WTC11 (cell line): ENCODE data around the gene SEC61A2. TPM values are rescaled to one million over a fixed set of nuclear protein-coding genes. Genes with fewer than 3 reads are reported as not detected.

Experiments
- ATAC-seq: fragments of 200-7000 bp; cut with Tn5 transposase; 2 replicates; pipeline ENCODE4 v1.10.0; 2021; ENCODE audit warnings: mild to moderate bottlenecking, moderate library complexity
- Bru-seq: library from RNA; stranded (reverse); fragments of 400-500 nt; gene quantifications from one replicate; lab custom pipeline; 2021; lab: Mats Ljungman, UMichigan
- CTCF ChIA-PET: fragments of 300-600 bp; sonication (Branson Sonifier 250); formaldehyde crosslinking; loops from one replicate; lab custom pipeline; 2021; ENCODE audit warnings: antibody characterized with exemption; lab: Charles Lee
- POLR2A ChIA-PET: fragments of 350-600 bp; sonication (Branson Sonifier 250); formaldehyde crosslinking; loops from one replicate; lab custom pipeline; 2021; ENCODE audit warnings: antibody characterized with exemption; lab: Charles Lee
- DNase-seq: peaks from one replicate; pipeline ENCODE4 v3.0.0; 2021; ENCODE audit warnings: low spot score
- H3K27ac Mint-ChIP-seq: 2 replicates; pipeline ENCODE4 v1.8.0; 2021; ENCODE audit warnings: mixed read lengths
- H3K27me3 Mint-ChIP-seq: 2 replicates; pipeline ENCODE4 v1.8.0; 2021; ENCODE audit warnings: low read depth, mild to moderate bottlenecking, moderate library complexity, mixed read lengths
- H3K36me3 Mint-ChIP-seq: 2 replicates; pipeline ENCODE4 v1.8.0; 2021; ENCODE audit warnings: mixed read lengths
- H3K4me1 Mint-ChIP-seq: 2 replicates; pipeline ENCODE4 v1.8.0; 2022; ENCODE audit warnings: mixed read lengths
- H3K4me3 Mint-ChIP-seq: 2 replicates; pipeline ENCODE4 v1.8.0; 2021; ENCODE audit warnings: mild to moderate bottlenecking, moderate library complexity, mixed read lengths
- H3K9me3 Mint-ChIP-seq: 2 replicates; pipeline ENCODE4 v1.8.0; 2021; ENCODE audit warnings: mixed read lengths
- ATF1 ChIP-seq: sonication (generic); formaldehyde crosslinking; IDR thresholded peaks from 2 replicates; pipeline ENCODE4 v1.8.1; 2023; ENCODE audit warnings: mild to moderate bottlenecking, moderate library complexity, missing genetic modification reagents
- CREM ChIP-seq: sonication (generic); formaldehyde crosslinking; IDR thresholded peaks from 2 replicates; pipeline ENCODE4 v1.8.1; 2022; ENCODE audit warnings: mild to moderate bottlenecking, missing genetic modification reagents, moderate library complexity
- EMX1 ChIP-seq: fragments of 250-450 bp; sonication (Bioruptor Pico); IDR thresholded peaks from 2 replicates; pipeline ENCODE4 v1.8.0; 2021; ENCODE audit warnings: mild to moderate bottlenecking
- ESRRA ChIP-seq: sonication (generic); formaldehyde crosslinking; IDR thresholded peaks from 2 replicates; pipeline ENCODE4 v1.8.1; 2022; ENCODE audit warnings: mild to moderate bottlenecking, missing genetic modification reagents, borderline replicate concordance
- FOXK1 ChIP-seq: sonication (generic); formaldehyde crosslinking; IDR thresholded peaks from 2 replicates; pipeline ENCODE4 v1.8.0; 2022; ENCODE audit warnings: mild to moderate bottlenecking, moderate library complexity, missing genetic modification reagents
- GABPB1 ChIP-seq: sonication (generic); formaldehyde crosslinking; IDR thresholded peaks from 2 replicates; pipeline ENCODE4 v1.8.1; 2023; ENCODE audit warnings: mild to moderate bottlenecking, missing genetic modification reagents
- GRHL2 ChIP-seq: fragments of 250-450 bp; sonication (Bioruptor Pico); IDR thresholded peaks from 2 replicates; pipeline ENCODE4 v1.8.0; 2022; ENCODE audit warnings: mild to moderate bottlenecking, moderate library complexity; ENCODE audit not compliant: insufficient replicate concordance, severe bottlenecking
- HMGA2 ChIP-seq: fragments of 250-450 bp; sonication (Bioruptor Pico); IDR thresholded peaks from 2 replicates; pipeline ENCODE4 v1.4.0; 2021; ENCODE audit warnings: mild to moderate bottlenecking, moderate library complexity
- JAZF1 ChIP-seq: fragments of 250-450 bp; sonication (Bioruptor Pico); IDR thresholded peaks from 2 replicates; pipeline ENCODE4 v1.9.0; 2021; ENCODE audit warnings: moderate library complexity, mild to moderate bottlenecking, inconsistent platforms
- JUN ChIP-seq: sonication (generic); formaldehyde crosslinking; IDR thresholded peaks from 2 replicates; pipeline ENCODE4 v1.8.0; 2023; ENCODE audit warnings: mild to moderate bottlenecking, missing genetic modification reagents
- KAT7 ChIP-seq: sonication (generic); formaldehyde crosslinking; IDR thresholded peaks from 2 replicates; pipeline ENCODE4 v1.8.1; 2023; ENCODE audit warnings: missing genetic modification reagents, mild to moderate bottlenecking, borderline replicate concordance
- NR3C1 ChIP-seq: sonication (generic); formaldehyde crosslinking; conservative IDR thresholded peaks from 2 replicates; pipeline ENCODE4 v1.8.1; 2023; ENCODE audit warnings: low read depth, mild to moderate bottlenecking, missing genetic modification reagents
- OVOL2 ChIP-seq: fragments of 250-450 bp; sonication (Bioruptor Pico); IDR thresholded peaks from 2 replicates; pipeline ENCODE4 v1.9.0; 2021; ENCODE audit warnings: mild to moderate bottlenecking, borderline replicate concordance
- PRRX2 ChIP-seq: fragments of 250-450 bp; sonication (Bioruptor Pico); IDR thresholded peaks from 2 replicates; pipeline ENCODE4 v1.8.0; 2021; ENCODE audit warnings: mild to moderate bottlenecking
- RORB ChIP-seq: fragments of 250-450 bp; sonication (Bioruptor Pico); IDR thresholded peaks from 2 replicates; pipeline ENCODE4 v1.9.0; 2021; ENCODE audit warnings: mild to moderate bottlenecking
- SOX15 ChIP-seq: fragments of 250-450 bp; sonication (Bioruptor Pico); IDR thresholded peaks from 2 replicates; pipeline ENCODE4 v1.9.0; 2021; ENCODE audit warnings: mild to moderate bottlenecking
- SP1 ChIP-seq: sonication (generic); formaldehyde crosslinking; conservative IDR thresholded peaks from 2 replicates; pipeline ENCODE4 v1.8.1; 2022; ENCODE audit warnings: missing genetic modification reagents
- TCF7 ChIP-seq: sonication (generic); formaldehyde crosslinking; IDR thresholded peaks from 2 replicates; pipeline ENCODE4 v1.8.0; 2022; ENCODE audit warnings: mild to moderate bottlenecking, low read depth, missing genetic modification reagents, moderate library complexity
- ZNF219 ChIP-seq: sonication (generic); formaldehyde crosslinking; IDR thresholded peaks from 2 replicates; pipeline ENCODE4 v1.8.0; 2023; ENCODE audit warnings: missing genetic modification reagents, mild to moderate bottlenecking, borderline replicate concordance
- ZNF263 ChIP-seq: sonication (generic); formaldehyde crosslinking; IDR thresholded peaks from 2 replicates; pipeline ENCODE4 v1.8.1; 2022; ENCODE audit warnings: low read depth, mild to moderate bottlenecking, moderate library complexity, missing genetic modification reagents
- ZNF396 ChIP-seq: fragments of 250-450 bp; sonication (Bioruptor Pico); IDR thresholded peaks from 2 replicates; pipeline ENCODE4 v1.8.0; 2021; ENCODE audit warnings: mild to moderate bottlenecking, moderate library complexity, borderline replicate concordance
- ZNF423 ChIP-seq: fragments of 250-450 bp; sonication (Bioruptor Pico); IDR thresholded peaks from 2 replicates; pipeline ENCODE4 v2.1.2; 2022; ENCODE audit warnings: mild to moderate bottlenecking, moderate library complexity
- ZNF671 ChIP-seq: fragments of 250-450 bp; sonication (Bioruptor Pico); IDR thresholded peaks from 2 replicates; pipeline ENCODE4 v1.8.0; 2021; ENCODE audit warnings: mild to moderate bottlenecking
- long read RNA-seq, 3 experiments: library from RNA in 1 of 3; library from capped mRNA in 1 of 3; library from polyadenylated mRNA in 1 of 3; unstranded in 2 of 3; stranded (forward) in 1 of 3; transcript quantifications; one replicate each; pipeline ENCODE4 v2.0.0, GENCODE V29; 2021
- total RNA-seq: library from RNA; stranded (reverse); gene quantifications from 3 replicates; pipeline ENCODE4 v1.2.3, GENCODE V29; 2021
- TF ChIP-seq, protein P1 (sequence below): sonication (generic); formaldehyde crosslinking; IDR thresholded peaks from 2 replicates; pipeline ENCODE4 v1.8.1; 2022; ENCODE audit warnings: mild to moderate bottlenecking, moderate library complexity, missing genetic modification reagents
- TF ChIP-seq, protein P2 (sequence below): sonication (generic); formaldehyde crosslinking; IDR thresholded peaks from 2 replicates; pipeline ENCODE4 v1.8.1; 2022; ENCODE audit warnings: low read depth, mild to moderate bottlenecking, moderate library complexity, missing genetic modification reagents, borderline replicate concordance
- TF ChIP-seq, protein P3 (sequence below): sonication (generic); formaldehyde crosslinking; IDR thresholded peaks from 2 replicates; pipeline ENCODE4 v1.8.0; 2022; ENCODE audit warnings: mild to moderate bottlenecking, missing genetic modification reagents
- TF ChIP-seq, protein P4 (sequence below): fragments of 250-450 bp; sonication (Bioruptor Pico); IDR thresholded peaks from 2 replicates; pipeline ENCODE4 v2.1.2; 2022; ENCODE audit warnings: mild to moderate bottlenecking, moderate library complexity
- TF ChIP-seq, protein P5 (sequence below): fragments of 250-450 bp; sonication (Bioruptor Pico); conservative IDR thresholded peaks from 2 replicates; pipeline ENCODE4 v1.9.0; 2021; ENCODE audit warnings: mild to moderate bottlenecking
- TF ChIP-seq, protein P6 (sequence below): sonication (generic); formaldehyde crosslinking; IDR thresholded peaks from 2 replicates; pipeline ENCODE4 v1.8.1; 2023; ENCODE audit warnings: mild to moderate bottlenecking, moderate library complexity, missing genetic modification reagents

SEC61A2 gene
- total RNA-seq = 14.5 to 19.0 TPM (median 16.3 TPM) in 3 replicates
- Bru-seq, nascent RNA = percentile 63 among the genes with signal in this experiment
- long read RNA-seq, experiment 1, transcript SEC61A2-201 (12 exons, 1,893 nt) = major isoform, 45 of 62 reads
- long read RNA-seq, experiment 1, partial matches to known transcripts = 6 of 62 reads
- long read RNA-seq, experiment 1, other reads (novel, unspliced or antisense) = 11 of 62 reads
- long read RNA-seq, experiment 2, transcript SEC61A2-201 (12 exons, 1,893 nt) = major isoform, 7 of 23 reads
- long read RNA-seq, experiment 2, partial matches to known transcripts = 4 of 23 reads
- long read RNA-seq, experiment 2, other reads (novel, unspliced or antisense) = 12 of 23 reads
- long read RNA-seq, experiment 3, transcript SEC61A2-201 (12 exons, 1,893 nt) = major isoform, 28 of 32 reads
- long read RNA-seq, experiment 3, partial matches to known transcripts = 1 of 32 reads
- long read RNA-seq, experiment 3, other reads (novel, unspliced or antisense) = 3 of 32 reads

DNA sequence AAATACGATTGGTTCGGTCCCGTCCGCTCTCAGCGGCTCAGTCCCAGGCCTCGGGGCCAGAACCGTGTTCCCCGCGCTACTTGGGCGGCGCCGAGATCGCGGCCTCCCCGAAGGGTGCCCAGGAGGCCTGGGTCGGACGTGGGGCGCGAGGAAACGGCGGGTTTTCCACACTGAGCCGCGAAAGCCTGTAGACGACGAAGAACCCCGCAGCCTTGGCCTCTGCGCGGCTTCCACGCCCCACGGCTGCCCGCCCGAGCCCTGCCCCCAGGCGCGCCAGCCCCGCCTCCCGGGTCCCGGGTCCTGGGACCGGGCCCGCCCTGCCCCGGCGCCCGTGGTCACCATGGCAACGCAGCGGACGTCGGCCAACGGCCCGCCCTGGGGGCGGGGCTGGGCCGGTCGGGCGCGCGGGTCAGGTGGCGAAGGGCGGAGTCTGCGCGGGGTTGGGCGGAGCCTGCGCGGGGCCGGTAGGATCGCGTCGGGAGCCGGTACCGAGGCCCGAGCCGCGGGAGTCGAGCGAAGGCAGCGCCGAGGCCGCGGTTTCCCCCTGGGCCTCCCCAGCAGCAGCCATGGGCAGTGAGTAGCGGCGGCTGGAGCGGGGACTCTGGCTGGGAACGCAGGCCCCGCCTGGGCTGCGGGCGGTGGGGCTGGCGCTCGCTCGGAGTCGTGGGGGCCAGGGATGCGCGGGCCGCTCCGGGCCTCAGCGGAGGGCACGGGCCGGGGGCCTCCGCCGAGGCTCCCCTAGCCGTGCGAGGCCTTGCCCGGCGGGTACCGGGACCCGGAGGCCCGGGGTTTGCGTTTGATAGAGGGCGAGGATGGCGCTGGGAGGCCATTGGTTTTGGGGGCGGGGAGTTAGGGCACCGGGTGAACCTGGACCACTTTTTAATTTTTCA lies at the start of gene SEC61A2:
SEC61A2 (plus strand) TSS at position 456 of the 890 bp plus-strand sequence; CDS start at position 567, 111 bp downstream.
- ATAC-seq = peak; percentile 95
- peak; percentile 96 for DNase-seq
- H3K9me3 Mint-ChIP-seq = no peaks in the 10 kb centered on the region
- peak within 1 kb of the TSS; percentile 89 for H3K4me3 Mint-ChIP-seq
- ChIA-PET CTCF (interaction anchor here (1.0 kb wide), 3 partner anchors 66 to 253 kb away, joined by 3 to 5 read pairs (median 5); partner anchors contain the start of genes CDC123 and NUDT5), POLR2A (interaction anchor here (0.7 kb wide), 1 partner anchor 216 kb away, joined by 5 read pairs; no protein-coding TSS in a partner anchor)
- peak within 1 kb of the TSS; percentile 40; the same call in 1 of the 2 replicates for H3K27ac Mint-ChIP-seq
- no peaks in the 10 kb centered on the region for H3K27me3 Mint-ChIP-seq
- H3K36me3 Mint-ChIP-seq = peaks cover 8% of the 10 kb centered on the region
- peaks cover 4% of the 10 kb centered on the region for H3K4me1 Mint-ChIP-seq
- TF ChIP-seq SOX15 (CRISPR knock-in tag) (no peak), JUN (no peak), HMGA2 (CRISPR knock-in tag) (no peak), CREM (CRISPR knock-in tag) (peak; percentile 66), ATF1 (CRISPR knock-in tag) (no peak), ZNF263 (CRISPR knock-in tag) (no peak), NR3C1 (CRISPR knock-in tag) (no peak), EMX1 (CRISPR knock-in tag) (no peak), ZNF396 (CRISPR knock-in tag) (no peak), GRHL2 (CRISPR knock-in tag) (no peak), FOXK1 (CRISPR knock-in tag) (no peak; the same call in 1 of the 2 replicates), GABPB1 (CRISPR knock-in tag) (no peak), ESRRA (CRISPR knock-in tag) (no peak), ZNF671 (no peak), TCF7 (no peak), SP1 (CRISPR knock-in tag) (peak; percentile 85; the same call in 1 of the 2 replicates), OVOL2 (CRISPR knock-in tag) (no peak), KAT7 (CRISPR knock-in tag) (peak; percentile 51; the same call in 1 of the 2 replicates), PRRX2 (CRISPR knock-in tag) (peak; percentile 59; the same call in 1 of the 2 replicates), ZNF219 (CRISPR knock-in tag) (no peak), JAZF1 (CRISPR knock-in tag) (no peak), ZNF423 (CRISPR knock-in tag) (no peak), RORB (no peak)
- TF ChIP-seq, protein P1, sequence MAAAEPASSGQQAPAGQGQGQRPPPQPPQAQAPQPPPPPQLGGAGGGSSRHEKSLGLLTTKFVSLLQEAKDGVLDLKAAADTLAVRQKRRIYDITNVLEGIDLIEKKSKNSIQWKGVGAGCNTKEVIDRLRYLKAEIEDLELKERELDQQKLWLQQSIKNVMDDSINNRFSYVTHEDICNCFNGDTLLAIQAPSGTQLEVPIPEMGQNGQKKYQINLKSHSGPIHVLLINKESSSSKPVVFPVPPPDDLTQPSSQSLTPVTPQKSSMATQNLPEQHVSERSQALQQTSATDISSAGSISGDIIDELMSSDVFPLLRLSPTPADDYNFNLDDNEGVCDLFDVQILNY (CRISPR knock-in tag) = peak; percentile 69; the same call in 1 of the 2 replicates
- TF ChIP-seq, protein P2, sequence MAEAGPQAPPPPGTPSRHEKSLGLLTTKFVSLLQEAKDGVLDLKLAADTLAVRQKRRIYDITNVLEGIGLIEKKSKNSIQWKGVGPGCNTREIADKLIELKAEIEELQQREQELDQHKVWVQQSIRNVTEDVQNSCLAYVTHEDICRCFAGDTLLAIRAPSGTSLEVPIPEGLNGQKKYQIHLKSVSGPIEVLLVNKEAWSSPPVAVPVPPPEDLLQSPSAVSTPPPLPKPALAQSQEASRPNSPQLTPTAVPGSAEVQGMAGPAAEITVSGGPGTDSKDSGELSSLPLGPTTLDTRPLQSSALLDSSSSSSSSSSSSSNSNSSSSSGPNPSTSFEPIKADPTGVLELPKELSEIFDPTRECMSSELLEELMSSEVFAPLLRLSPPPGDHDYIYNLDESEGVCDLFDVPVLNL = no peak
- TF ChIP-seq, protein P3, sequence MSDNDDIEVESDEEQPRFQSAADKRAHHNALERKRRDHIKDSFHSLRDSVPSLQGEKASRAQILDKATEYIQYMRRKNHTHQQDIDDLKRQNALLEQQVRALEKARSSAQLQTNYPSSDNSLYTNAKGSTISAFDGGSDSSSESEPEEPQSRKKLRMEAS (CRISPR knock-in tag) = no peak
- TF ChIP-seq, protein P4, sequence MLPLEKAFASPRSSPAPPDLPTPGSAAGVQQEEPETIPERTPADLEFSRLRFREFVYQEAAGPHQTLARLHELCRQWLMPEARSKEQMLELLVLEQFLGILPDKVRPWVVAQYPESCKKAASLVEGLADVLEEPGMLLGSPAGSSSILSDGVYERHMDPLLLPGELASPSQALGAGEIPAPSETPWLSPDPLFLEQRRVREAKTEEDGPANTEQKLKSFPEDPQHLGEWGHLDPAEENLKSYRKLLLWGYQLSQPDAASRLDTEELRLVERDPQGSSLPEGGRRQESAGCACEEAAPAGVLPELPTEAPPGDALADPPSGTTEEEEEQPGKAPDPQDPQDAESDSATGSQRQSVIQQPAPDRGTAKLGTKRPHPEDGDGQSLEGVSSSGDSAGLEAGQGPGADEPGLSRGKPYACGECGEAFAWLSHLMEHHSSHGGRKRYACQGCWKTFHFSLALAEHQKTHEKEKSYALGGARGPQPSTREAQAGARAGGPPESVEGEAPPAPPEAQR = no peak
- TF ChIP-seq, protein P5, sequence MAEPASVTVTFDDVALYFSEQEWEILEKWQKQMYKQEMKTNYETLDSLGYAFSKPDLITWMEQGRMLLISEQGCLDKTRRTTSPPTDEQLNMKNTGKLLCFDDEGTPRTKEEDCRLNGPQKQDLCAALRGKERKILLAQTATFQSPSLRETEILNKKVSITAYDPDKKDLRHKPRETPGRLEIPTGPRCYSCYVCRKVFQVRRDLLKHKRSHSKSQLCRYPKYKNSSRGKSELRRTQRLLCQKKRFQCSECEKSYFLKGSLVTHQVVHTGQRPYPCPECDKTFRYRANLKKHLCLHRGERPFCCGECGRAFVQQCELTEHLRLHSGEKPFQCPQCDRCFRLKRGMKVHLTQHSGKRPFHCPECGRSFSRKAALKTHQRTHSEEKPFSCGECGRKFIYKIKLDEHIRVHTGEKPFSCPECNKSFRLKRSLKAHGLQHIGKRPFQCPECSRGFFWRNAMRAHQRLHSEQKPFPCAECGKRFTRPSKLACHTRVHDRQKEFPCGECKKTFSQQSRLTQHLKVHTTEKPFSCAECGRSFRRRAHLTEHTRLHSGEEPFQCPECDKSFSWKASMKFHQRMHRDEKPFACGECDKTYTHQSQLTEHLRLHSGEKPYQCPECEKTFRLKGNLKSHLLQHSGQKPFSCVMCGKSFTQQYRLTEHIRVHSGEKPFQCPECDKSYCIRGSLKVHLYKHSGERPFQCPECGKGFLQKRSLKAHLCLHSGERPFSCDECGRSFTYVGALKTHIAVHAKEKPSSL = no peak
- TF ChIP-seq, protein P6, sequence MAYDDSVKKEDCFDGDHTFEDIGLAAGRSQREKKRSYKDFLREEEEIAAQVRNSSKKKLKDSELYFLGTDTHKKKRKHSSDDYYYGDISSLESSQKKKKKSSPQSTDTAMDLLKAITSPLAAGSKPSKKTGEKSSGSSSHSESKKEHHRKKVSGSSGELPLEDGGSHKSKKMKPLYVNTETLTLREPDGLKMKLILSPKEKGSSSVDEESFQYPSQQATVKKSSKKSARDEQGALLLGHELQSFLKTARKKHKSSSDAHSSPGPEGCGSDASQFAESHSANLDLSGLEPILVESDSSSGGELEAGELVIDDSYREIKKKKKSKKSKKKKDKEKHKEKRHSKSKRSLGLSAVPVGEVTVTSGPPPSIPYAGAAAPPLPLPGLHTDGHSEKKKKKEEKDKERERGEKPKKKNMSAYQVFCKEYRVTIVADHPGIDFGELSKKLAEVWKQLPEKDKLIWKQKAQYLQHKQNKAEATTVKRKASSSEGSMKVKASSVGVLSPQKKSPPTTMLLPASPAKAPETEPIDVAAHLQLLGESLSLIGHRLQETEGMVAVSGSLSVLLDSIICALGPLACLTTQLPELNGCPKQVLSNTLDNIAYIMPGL (CRISPR knock-in tag) = peak; percentile 70; the same call in 1 of the 2 replicates
